ENCODE results near the gene STXBP6.

Gene STXBP6

DNA sequence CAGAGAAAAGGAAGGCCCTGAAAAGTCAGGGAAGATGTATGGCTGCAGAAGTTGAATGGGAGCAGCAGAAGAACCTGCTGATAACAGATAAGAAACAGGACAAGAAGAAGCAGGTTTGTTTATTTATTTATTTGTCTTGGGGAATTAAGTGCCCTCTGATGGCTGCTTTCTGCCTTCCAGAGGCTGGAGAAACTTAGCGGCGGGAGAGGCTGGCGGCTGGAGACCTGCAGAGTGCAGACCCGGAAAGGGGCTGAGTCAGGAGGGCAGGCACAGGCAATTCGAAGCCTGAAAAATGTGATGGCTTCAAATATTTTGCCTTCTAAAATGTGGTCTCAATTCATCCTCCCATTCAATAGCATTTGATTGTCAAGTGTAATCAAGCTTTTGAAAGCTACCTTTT is 247.7 kb downstream of the STXBP6 start:
- no peak for TF ChIP-seq EZH2phosphoT487 (IDR thresholded peaks at IDR 0.05; ENCODE audit: low read depth)
- TF ChIP-seq, protein P1, sequence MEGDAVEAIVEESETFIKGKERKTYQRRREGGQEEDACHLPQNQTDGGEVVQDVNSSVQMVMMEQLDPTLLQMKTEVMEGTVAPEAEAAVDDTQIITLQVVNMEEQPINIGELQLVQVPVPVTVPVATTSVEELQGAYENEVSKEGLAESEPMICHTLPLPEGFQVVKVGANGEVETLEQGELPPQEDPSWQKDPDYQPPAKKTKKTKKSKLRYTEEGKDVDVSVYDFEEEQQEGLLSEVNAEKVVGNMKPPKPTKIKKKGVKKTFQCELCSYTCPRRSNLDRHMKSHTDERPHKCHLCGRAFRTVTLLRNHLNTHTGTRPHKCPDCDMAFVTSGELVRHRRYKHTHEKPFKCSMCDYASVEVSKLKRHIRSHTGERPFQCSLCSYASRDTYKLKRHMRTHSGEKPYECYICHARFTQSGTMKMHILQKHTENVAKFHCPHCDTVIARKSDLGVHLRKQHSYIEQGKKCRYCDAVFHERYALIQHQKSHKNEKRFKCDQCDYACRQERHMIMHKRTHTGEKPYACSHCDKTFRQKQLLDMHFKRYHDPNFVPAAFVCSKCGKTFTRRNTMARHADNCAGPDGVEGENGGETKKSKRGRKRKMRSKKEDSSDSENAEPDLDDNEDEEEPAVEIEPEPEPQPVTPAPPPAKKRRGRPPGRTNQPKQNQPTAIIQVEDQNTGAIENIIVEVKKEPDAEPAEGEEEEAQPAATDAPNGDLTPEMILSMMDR (IDR thresholded peaks at IDR 0.05; ENCODE audit: low read depth, low read length) = no peak

GRCh38 chr14:24801024-24801423 is 248.9 kb downstream of the STXBP6 start:
- no peaks in the 10 kb centered on the region for H3K36me3 ChIP-seq (replicated peaks; ENCODE audit: low read depth, low read length)
- TF ChIP-seq EZH2phosphoT487 (IDR thresholded peaks at IDR 0.05; ENCODE audit: low read depth) = no peak
- TF ChIP-seq, protein P1 (IDR thresholded peaks at IDR 0.05; ENCODE audit: low read depth, low read length) = no peak
- no peaks in the 10 kb centered on the region for H3K27me3 ChIP-seq (ENCODE audit: low read depth, low read length)
- H3K79me2 ChIP-seq (ENCODE audit: low read length) = no peaks in the 10 kb centered on the region
- H3K27ac ChIP-seq (ENCODE audit: low read length) = no peak overlapping the region
- H3K4me2 ChIP-seq (ENCODE audit: low read length) = no peak overlapping the region
- H3K9me3 ChIP-seq (ENCODE audit: insufficient read depth, low read length) = no peaks in the 10 kb centered on the region
- peaks cover 23% of the 10 kb centered on the region for H3K4me1 ChIP-seq (ENCODE audit: low read length)
- H3K9ac ChIP-seq (ENCODE audit: low read length) = no peak overlapping the region
- no peaks in the 10 kb centered on the region for H4K20me1 ChIP-seq (ENCODE audit: insufficient read depth, low read length)
- no peak overlapping the region for H2AFZ ChIP-seq (ENCODE audit: low read depth, low read length)
- H3K4me3 ChIP-seq (ENCODE audit: low read length) = no peak overlapping the region

More for the DNA sequence above, 247.7 kb downstream of the STXBP6 start:
- H3K4me1 ChIP-seq (ENCODE audit: low read length) = peaks cover 24% of the 10 kb centered on the region
- H3K4me3 ChIP-seq (ENCODE audit: low read length) = no peak overlapping the region
- H3K9me3 ChIP-seq (ENCODE audit: insufficient read depth, low read length) = no peaks in the 10 kb centered on the region
- no peaks in the 10 kb centered on the region for H3K27me3 ChIP-seq (ENCODE audit: low read depth, low read length)
- no peaks in the 10 kb centered on the region for H3K79me2 ChIP-seq (ENCODE audit: low read length)
- no peak overlapping the region for H3K4me2 ChIP-seq (ENCODE audit: low read length)
- H3K36me3 ChIP-seq (replicated peaks; ENCODE audit: low read depth, low read length) = no peaks in the 10 kb centered on the region
- no peak overlapping the region for H3K9ac ChIP-seq (ENCODE audit: low read length)
- H3K27ac ChIP-seq (ENCODE audit: low read length) = no peak overlapping the region
- H4K20me1 ChIP-seq (ENCODE audit: insufficient read depth, low read length) = no peaks in the 10 kb centered on the region
- no peak overlapping the region for H2AFZ ChIP-seq (ENCODE audit: low read depth, low read length)

DNA sequence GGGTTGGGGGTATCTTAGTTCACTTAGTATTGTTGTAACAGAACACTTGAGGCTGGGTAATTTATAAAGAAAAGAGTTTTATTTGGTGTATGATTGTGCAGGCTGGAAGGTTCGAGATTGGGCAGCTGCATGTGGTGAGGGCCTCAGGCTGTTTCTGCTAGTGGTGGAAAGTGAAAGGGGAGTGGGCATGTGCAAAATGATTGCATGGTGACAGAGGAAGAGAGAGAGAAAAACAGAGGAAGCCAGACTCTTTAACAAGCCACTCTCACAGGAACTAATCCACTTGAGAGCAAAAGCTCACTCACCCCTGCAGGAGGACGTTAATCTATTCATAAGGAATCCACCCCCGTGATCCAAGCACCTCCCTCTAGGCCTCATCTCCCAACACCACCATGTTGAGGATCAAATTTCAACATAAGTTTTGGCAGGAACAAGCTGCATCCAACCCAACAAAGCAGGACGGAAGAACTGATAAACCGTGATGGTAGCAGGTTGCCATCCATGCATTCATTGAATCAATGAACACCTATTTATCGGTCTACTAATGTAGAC is 251.0 kb downstream of the STXBP6 start:
- no peaks in the 10 kb centered on the region for H3K27me3 ChIP-seq (ENCODE audit: low read depth, low read length)
- no peaks in the 10 kb centered on the region for H3K9me3 ChIP-seq (ENCODE audit: insufficient read depth, low read length)
- no peak overlapping the region for H2AFZ ChIP-seq (ENCODE audit: low read depth, low read length)
- H3K27ac ChIP-seq (ENCODE audit: low read length) = no peak overlapping the region
- no peak for TF ChIP-seq EZH2phosphoT487 (IDR thresholded peaks at IDR 0.05; ENCODE audit: low read depth)
- TF ChIP-seq, protein P1 (IDR thresholded peaks at IDR 0.05; ENCODE audit: low read depth, low read length) = no peak
- no peak overlapping the region for H3K4me3 ChIP-seq (ENCODE audit: low read length)
- H3K36me3 ChIP-seq (replicated peaks; ENCODE audit: low read depth, low read length) = no peaks in the 10 kb centered on the region
- H3K79me2 ChIP-seq (ENCODE audit: low read length) = no peaks in the 10 kb centered on the region
- no peak overlapping the region for H3K4me2 ChIP-seq (ENCODE audit: low read length)
- H3K9ac ChIP-seq (ENCODE audit: low read length) = no peak overlapping the region
- H3K4me1 ChIP-seq (ENCODE audit: low read length) = peaks cover 10% of the 10 kb centered on the region
- H4K20me1 ChIP-seq (ENCODE audit: insufficient read depth, low read length) = no peaks in the 10 kb centered on the region

GRCh38 chr14:24795406-24795805 is 254.5 kb downstream of the STXBP6 start:
- TF ChIP-seq EZH2phosphoT487 (IDR thresholded peaks at IDR 0.05; ENCODE audit: low read depth) = no peak
- TF ChIP-seq, protein P1 (IDR thresholded peaks at IDR 0.05; ENCODE audit: low read depth, low read length) = no peak
- Histone ChIP-seq H3K27me3 (ENCODE audit: low read depth, low read length) (no peaks in the 10 kb centered on the region), H3K9ac (ENCODE audit: low read length) (no peak overlapping the region), H3K4me1 (ENCODE audit: low read length) (peaks cover 10% of the 10 kb centered on the region), H3K36me3 (replicated peaks; ENCODE audit: low read depth, low read length) (no peaks in the 10 kb centered on the region), H3K9me3 (ENCODE audit: insufficient read depth, low read length) (no peaks in the 10 kb centered on the region), H3K79me2 (ENCODE audit: low read length) (no peaks in the 10 kb centered on the region), H3K4me3 (ENCODE audit: low read length) (no peak overlapping the region), H3K4me2 (ENCODE audit: low read length) (no peak overlapping the region), H2AFZ (ENCODE audit: low read depth, low read length) (no peak overlapping the region), H4K20me1 (ENCODE audit: insufficient read depth, low read length) (no peaks in the 10 kb centered on the region), H3K27ac (ENCODE audit: low read length) (no peak overlapping the region)
